ENCODE results near the gene ROR2.

DNA sequence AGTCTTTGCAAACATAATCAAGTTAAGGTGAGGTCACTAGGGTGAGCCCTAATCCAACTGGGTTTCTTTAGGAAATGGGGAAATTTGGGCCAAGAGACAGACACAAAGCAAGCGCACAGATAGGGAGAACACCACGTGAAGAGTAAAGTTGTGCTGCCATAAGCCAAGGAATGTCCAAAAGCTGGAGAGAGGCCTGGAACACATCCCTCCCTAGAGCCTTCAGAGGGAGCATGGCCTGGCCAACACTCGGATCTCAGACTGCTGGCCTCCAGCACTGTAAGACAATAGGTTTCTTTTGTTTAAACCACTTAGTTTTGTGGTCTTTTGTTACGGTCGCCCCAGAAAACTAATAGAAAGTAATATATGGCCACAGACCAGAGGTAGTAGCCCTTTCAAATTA, 8.1 kb upstream of the ROR2 start:
- TF ChIP-seq, protein P1, sequence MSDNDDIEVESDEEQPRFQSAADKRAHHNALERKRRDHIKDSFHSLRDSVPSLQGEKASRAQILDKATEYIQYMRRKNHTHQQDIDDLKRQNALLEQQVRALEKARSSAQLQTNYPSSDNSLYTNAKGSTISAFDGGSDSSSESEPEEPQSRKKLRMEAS (IDR thresholded peaks at IDR 0.05), result no peak
- no peak for TF ChIP-seq FOXM1 (IDR thresholded peaks at IDR 0.05; ENCODE audit: borderline replicate concordance, low read depth)
- TF ChIP-seq CEBPB (IDR thresholded peaks at IDR 0.05), result no peak
- no peak for TF ChIP-seq TEAD4 (IDR thresholded peaks at IDR 0.05)
- no peak for TF ChIP-seq CREB1 (IDR thresholded peaks at IDR 0.05; ENCODE audit: low read depth)
- no peak for TF ChIP-seq EP300 (IDR thresholded peaks at IDR 0.05; ENCODE audit: borderline replicate concordance)
- no peak for TF ChIP-seq RAD21 (IDR thresholded peaks at IDR 0.05; ENCODE audit: low read depth)
- TF ChIP-seq NFIC (IDR thresholded peaks at IDR 0.05), result no peak

Data from Ishikawa (cell line).